Hepatocyte (in vitro differentiated cells): ENCODE results near the gene LHFPL3.

Experiments used
- CTCF ChIP-seq: fragments of 200-600 bp; sonication (generic); IDR thresholded peaks from 2 replicates; pipeline ENCODE4 v1.5.1; 2016; ENCODE audit warnings: antibody characterized with exemption, mild to moderate bottlenecking; ENCODE audit not compliant: poor library complexity
- EZH2 ChIP-seq: fragments of 200-600 bp; sonication (generic); IDR thresholded peaks from 2 replicates; pipeline ENCODE4 v1.6.1; 2016; ENCODE audit warnings: antibody characterized with exemption, mild to moderate bottlenecking, borderline replicate concordance

- no peak for TF ChIP-seq CTCF
- TF ChIP-seq EZH2, result no peak
Observed at GRCh38 chr7:104652434-104652833, 324.0 kb downstream of the LHFPL3 start.
